ENCODE data around the gene EPHA4.

EPHA4 gene

DNA sequence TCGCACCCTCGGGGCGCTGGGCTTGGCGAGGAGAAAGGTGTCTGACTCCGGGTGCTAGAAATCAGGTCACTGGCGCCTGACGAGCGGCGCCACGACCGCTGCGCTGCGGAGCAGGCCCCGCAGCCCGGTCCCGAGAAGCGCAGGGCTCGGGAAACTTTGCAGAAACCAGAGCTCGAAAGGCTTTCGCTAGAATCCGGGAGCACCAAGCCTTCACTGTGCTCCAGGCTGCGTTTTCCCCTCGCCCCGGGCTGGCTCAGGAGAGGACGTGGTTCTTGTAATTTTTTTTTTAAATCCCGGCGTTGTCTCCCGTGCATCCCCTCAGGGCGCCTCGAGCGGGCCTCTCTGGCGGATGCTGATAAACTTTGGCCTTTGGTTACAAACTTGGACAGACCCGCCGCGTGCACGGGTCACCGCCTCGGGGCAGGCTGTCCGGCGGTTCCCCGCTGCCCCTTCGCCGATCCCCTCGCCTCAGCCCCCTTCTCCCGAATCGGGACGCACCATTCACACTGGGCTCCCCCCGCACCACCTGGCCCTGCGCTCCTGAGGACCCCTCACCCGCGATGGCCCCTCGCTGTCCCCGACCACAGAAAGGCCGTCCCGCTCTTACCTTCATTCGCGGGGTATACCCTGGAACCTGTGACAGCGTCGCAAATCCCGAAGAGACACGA is 419 bp downstream of the EPHA4 start:
- DNase-seq (ENCODE audit: low read depth in 2 of 2), result no peak

DNA sequence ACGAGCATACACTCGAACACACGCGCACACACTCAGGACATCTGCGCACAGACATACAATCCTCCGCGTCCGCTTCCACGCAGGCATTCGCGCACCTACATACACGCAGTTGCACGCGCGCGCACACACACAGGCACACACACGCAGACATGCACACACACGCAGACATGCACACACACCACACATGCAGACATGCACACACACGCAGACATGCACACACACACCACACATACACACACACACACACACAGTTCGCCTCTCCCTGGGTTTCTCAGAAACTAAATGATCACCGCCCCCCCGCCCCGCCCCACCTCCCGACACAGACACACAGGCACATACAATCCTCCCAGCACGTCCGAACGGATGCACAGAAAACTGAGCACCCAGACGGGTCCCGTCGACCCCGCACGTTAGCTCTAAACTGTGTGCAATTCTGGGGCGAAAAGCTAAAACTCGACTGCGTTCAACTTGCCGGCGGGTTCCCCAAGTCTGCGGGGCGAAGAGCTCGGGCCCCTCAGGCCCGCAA is 1.0 kb downstream of the EPHA4 start:
- no peak for DNase-seq (ENCODE audit: low read depth in 2 of 2)

DNA sequence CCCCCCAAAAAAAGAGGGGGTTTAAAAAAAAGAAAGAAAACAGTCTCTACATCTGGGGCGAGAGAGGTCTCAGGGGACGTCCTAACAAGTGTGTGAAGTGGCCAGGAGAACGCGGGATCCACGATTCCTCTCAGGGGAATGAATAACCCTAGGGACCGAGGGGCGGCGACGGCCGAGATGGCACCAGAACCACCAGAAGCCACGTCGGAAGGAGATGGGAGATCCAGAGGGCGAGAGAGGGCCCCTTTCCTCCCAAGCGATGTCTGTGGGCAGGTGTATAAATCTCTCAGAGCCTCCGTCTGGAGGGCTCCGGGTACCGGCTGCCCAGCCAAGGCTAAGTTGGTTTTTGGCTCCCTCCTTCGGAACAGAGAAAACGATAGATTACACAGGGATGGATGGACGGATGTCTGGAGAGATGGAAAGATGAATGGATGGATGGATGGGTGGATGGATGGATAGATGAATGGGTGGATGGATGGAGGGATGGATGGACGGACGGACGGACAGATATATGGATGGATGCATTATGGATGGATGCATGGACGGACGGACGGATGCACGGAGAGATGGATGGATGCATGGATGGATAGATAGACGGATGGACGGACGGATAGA is 1.7 kb downstream of the EPHA4 start:
- no peak for DNase-seq (ENCODE audit: low read depth in 2 of 2)

DNA sequence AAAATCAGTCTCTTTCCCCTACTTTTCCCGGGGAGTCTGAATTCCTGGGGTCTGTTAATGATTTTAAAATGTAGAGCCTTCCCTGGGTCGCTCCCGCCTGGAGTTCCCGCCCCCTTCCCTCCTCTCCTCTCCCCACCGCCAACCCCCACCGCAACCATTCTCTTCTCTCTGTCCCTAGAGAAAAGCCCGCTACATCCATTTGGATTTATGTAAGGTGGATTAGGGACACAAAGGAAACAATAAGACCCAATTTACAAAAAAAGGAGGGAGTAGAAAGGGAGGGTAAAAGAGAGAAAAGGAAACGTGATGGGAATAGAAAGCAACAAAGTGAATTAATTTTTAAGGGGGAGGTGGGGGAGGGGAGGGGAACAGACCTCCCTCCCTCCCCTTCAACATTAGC is 2.2 kb downstream of the EPHA4 start:
- no peak for DNase-seq (ENCODE audit: low read depth in 2 of 2)

DNA sequence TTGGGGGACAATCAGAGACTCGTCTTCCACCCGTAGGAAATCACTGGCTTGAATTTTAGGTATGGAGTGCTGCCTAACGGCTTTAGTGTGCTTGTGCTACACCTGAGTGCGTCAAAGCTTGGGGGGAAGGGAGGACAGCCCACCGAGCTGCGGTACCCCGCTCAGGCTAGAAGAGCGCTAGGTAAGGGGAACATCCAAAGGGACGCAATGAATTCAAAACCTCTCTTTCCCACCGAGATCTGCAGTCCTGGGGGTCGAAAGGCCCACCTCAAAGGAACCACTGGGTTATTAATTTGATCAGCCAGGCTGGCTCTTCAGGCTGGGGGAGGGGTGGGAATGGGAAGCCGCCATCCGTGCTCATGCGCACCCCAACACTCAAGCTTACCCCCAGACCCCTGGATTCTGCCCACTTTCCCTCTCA is 2.7 kb downstream of the EPHA4 start:
- DNase-seq (ENCODE audit: low read depth in 2 of 2), result no peak

DNA sequence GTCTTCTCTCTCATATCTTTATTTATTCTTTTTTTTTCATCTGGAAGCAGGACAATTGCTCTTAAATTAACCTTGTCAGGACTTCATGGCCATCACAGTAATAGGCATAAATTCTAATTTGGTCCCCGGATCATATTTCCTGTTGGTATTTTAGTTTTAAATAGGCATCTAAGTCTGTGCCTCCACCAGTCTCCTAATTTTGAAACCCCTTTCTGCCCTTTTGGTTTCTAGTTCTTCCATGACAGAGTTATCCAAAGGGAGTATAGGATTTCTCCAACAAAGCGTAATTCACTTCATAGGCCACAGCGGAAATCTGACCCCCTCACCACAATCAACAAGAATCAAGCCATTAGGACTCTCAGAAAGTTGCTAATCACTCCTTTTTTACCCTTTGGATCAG is 3.8 kb downstream of the EPHA4 start:
- DNase-seq (ENCODE audit: low read depth in 2 of 2), result no peak

DNA sequence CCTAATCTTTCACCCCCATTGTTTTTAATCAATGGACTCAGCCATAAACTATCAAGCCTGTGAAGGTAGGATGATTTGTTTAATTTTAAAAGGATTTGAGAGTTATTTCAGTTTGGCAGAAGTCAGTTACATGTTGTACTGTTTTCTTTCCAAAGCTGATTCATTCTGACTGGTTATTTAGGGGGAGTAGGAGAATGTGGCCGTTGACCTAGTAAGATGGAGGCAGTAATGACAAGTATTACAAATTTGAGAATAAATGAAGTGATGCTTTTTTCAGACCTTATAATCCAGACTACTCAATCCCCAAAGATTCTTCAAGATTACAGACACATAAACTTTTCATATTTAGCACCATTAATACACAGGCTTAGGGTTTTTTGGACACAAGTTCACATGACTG is 4.3 kb downstream of the EPHA4 start:
- no peak for DNase-seq (ENCODE audit: low read depth in 2 of 2)

DNA sequence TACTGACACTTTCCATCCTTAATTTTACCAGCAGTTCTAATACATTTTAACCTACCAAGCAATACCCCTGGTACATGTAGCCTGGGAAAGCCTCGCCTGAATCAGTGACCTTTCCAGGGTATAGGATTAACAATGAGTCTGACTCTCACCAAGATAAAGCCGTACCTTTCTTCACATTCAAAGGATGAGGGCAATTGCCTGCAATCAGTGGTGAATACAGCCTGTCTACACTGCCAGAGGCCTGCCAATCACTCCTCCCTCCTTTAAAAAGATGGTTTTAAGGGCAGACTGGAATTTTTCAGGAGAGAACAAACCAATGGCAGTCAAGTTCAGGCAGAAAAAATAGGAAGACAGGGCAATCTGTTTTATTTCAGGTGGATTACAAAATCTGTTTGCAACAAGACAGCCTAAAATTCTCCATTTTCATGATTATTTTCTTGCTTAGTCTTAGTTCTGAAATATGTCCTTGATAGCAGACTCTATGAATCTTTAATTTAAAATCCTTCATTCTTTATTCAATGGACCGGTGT is 4.8 kb downstream of the EPHA4 start:
- no peak for DNase-seq (ENCODE audit: low read depth in 2 of 2)

DNA sequence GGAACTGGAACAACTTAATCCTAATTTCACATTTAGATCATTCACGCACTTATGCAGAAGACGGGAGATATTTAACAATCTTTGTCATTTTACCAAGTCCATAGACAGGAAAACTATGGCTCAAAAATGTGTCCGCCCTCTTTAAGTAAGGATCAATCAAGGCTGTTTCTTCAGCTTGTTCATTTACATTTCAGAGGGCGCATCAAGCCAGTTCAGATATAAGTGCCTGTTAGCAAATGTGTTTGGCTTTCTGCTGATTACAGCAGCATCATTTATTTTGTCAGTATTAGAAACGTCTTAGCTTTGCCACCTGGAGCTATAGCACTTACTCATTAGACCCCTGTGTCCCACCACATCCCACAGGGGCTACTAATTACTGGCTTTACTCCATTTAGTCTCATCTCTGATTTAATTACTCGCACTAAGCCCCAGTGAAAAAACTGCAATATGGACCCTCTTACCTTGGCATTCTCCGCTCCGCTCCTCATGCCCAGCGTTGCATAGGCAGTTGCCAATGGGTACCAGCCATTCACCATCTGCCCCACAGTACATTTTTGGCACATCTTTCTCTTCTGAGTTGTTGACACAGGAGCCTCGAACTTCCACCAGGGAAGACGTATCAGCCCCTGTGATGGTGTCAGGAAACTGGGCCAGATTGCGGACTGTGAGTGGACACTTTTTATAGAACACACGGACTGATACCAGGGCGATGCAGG is 8.7 kb downstream of the EPHA4 start:
- no peak for DNase-seq (ENCODE audit: low read depth in 2 of 2)

DNA sequence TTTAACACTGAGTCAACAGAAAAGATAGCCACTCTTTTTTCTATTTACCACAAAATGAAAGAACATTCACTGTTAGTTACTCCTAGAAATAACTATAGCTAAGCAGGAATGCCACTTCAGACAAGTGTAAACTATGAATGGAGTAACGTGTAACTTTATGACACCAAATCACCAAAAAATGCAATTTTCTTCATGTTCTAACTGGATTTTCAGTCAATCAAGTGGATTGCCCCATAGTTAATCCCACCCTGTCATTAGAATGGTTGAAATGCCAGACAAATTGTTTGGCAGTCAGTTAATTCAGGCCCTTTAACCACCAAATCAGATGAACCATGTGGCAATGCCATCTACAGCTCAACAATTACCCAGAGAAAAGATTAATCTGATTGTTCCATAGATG is 9.9 kb downstream of the EPHA4 start:
- no peak for DNase-seq (ENCODE audit: low read depth in 2 of 2)

DNA sequence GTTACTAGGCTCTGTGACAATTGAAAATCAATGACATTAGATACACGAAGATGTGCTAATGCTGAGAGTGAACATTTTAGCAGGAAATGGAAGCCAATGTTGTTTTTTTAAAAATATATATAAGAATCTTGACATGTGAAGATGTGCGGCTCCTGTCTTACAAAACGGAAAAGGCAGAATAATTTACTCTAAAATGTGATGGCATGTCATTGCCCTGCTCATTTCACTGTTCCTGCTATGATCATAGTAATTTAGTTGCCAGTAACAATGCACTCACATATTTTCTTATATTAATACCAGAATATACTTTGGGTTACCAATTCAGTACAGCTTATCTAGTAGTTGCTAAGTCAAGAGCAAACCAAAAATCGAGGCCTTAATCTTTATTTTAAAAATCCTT is 10.3 kb downstream of the EPHA4 start:
- no peak for DNase-seq (ENCODE audit: low read depth in 2 of 2)

DNA sequence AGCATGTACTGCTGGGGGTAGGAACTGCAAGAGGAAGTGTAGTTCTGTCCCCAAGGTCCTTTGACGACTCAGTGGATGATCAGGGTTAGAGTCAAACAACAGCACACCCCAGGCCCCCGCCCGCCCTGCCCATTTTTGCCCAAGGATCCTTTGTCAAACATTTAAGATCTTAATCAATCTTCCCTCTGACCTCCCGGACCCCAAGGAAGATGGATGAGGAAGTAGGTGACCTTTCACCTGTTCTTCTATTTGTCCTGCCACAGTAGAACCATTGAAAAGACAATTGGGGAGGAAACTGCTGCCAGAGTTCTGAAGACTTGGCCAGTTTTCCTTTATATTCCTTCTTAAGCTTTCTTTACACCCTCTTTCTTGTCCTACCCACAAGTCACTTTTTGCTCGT is 12.1 kb downstream of the EPHA4 start:
- no peak for DNase-seq (ENCODE audit: low read depth in 2 of 2)

DNA sequence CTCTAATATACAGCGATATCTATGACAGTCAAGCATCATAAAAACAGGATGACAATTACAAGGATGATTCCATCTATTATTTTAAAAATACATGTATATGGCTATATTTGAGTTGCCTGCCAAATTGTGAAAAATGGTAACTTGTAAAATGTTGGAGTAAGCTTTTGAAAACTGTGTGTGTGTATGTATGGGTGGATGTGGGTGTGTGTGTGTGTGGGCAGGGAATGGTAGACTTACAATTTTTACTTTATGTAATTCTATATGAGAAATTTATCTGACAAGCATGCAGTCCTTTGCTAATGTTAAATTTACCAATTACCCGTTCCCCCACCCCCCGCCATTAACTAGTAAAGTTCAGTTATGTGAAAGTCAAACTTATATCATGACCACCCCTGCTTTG is 14.0 kb downstream of the EPHA4 start:
- DNase-seq (ENCODE audit: low read depth in 2 of 2), result no peak

DNA sequence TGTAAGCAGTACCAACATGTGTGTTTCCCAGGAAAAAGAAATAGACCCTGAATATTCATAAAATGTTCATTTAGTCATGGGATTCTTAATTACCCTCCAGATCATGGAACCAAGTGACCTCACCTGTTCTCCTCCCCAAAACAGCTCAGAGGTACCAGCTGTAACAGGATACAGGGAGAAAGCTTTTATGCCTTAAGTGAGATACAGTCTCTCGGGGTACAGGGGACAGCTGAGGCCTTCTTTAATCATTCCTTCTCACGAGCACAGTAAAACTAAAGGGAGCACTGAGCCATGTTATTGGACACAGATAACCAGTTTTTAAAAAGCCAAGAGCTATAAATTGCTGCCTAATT is 16.6 kb downstream of the EPHA4 start:
- DNase-seq (ENCODE audit: low read depth in 2 of 2), result no peak

DNA sequence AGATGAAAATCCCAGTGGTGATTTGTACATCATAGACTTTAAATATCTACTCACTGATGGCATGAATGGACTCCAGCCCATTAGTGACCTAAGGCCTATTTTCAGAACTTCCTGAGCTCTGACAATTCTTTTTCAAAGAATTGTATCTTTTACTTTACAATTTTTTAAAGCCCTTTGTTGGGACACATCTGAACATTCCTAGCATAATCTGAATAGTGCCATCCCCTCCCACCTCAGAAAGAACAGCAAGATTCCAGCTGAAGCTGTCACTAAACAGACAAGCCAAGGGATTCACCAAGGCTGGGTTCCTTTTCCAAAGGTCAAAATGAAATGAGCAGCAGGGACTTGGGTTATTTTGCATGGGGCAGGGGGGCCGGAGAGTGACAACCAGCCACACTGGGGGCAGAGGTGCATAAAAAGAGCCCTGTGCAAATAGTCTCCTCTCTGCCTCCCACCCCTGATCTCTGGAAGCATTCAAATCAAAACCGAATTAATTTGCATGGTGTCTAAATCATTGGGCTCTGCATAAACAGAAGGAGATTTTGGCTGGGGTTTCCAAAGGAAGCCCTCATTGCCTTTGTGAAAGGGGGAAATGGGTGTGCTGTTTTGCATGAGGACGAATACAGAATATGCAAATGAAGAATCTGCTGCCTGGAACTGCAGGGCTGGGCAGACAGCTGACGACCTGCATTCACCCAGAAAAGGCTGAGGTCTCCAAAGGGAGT is 17.2 kb downstream of the EPHA4 start:
- DNase-seq (ENCODE audit: low read depth in 2 of 2), result no peak

DNA sequence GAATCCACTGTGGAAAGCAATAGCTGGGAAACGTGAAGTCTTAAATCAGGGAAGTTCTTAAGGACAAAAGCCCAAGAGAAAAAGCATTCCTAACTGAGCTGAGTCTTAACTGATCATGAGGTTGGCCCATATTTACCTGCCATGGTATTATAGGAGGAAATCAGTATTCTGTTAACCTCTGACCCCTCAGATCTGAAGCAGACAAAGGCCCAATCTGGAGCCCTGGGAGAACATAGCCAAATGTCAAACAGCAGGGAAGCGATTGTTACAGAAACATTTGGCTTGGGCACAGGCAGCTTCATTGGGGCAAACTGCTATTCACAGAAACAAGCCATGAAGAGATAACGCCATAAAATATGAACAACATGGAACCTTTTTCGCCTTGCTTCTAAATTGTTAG is 18.8 kb downstream of the EPHA4 start:
- no peak for DNase-seq (ENCODE audit: low read depth in 2 of 2)

DNA sequence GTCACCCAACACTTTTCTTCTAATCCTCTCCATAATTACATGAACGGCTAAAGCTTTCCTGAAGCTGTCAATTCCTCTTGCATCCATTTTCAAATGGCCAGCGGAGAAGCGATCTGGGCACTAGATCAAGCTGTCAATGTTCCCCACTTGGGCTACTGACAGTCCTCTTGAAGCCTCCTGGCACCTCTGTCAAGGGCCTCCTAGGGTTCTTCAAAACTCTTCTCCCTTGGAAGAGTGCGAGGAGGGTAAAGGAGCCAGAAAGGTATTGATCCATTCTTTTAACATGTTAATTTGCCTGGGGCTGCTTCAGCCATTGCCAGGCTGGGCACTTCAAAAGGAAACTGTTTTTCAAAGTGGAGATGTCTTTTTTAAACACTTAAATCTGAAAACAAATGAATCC is 19.8 kb downstream of the EPHA4 start:
- DNase-seq (ENCODE audit: low read depth in 2 of 2), result no peak

DNA sequence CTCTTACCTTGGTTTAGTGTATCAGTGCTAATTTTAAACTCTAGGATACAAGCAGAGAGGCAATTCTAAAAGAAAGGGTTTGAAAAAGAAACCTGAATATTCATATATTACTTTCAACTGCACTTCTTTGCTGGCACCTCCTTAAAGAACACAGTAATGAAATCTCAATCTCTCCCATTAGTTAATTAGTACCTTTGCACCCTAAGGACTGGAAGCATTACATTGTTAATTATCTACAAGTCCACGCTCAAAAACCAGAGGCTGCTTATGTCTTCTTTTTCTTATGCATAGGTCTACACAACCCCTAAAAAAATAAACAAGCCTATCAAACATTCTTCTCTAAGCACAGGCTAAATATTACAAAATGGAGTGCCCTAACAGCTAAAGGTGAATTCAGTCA is 20.2 kb downstream of the EPHA4 start:
- DNase-seq (ENCODE audit: low read depth in 2 of 2), result no peak

DNA sequence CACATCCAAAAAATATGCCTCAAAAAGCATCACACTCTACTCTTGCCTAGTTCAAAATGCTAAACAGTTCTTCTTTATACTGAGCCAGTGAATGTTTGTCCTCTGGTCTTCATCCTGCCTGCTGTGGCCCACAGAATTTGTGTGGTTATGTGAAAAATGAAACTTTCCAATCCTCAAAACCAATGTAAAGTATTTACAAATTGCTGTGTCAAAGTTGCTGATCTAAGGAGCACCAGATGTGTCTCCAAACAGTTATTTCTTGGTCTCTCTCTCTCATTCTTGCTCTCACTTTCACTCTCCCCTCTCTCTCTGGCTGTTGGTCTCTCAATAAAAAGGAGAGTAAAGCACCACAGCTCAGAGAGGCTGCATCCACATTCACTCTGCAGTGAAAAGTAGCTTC is 23.0 kb downstream of the EPHA4 start:
- DNase-seq (ENCODE audit: low read depth in 2 of 2), result no peak

DNA sequence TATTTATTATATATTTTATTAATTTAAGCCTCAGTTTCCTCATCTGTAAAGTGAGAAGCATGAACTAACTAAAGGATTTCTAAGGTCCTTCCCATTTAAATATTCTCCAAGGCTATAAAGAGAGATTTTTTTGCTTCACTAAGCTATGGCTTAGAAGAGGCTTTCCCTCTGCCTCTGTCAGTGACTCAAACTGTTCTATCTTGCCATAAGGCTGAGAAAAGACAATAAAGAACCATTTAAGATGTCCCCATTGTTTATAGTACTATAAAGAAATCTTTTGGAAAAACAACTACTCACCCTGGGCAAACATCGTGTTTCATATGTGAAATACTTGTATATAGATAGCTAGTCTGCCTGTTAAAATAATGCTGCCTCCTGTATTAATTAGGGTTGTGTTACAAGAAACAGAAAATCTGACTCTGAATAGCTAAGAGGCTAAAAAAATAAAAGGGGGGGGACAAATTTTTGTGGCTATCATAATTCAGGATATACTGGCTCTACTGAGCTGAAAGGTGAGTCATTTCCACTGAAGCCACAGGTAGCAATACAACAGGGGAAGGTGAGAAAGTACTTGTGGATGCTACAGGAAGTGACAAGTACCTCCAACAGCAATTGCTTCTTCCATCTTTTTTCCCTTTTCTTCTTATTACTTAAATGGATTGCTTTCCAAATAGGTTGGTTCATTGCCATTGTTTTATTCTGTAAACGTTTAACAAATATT is 25.4 kb downstream of the EPHA4 start:
- DNase-seq (ENCODE audit: low read depth in 2 of 2), result no peak

DNA sequence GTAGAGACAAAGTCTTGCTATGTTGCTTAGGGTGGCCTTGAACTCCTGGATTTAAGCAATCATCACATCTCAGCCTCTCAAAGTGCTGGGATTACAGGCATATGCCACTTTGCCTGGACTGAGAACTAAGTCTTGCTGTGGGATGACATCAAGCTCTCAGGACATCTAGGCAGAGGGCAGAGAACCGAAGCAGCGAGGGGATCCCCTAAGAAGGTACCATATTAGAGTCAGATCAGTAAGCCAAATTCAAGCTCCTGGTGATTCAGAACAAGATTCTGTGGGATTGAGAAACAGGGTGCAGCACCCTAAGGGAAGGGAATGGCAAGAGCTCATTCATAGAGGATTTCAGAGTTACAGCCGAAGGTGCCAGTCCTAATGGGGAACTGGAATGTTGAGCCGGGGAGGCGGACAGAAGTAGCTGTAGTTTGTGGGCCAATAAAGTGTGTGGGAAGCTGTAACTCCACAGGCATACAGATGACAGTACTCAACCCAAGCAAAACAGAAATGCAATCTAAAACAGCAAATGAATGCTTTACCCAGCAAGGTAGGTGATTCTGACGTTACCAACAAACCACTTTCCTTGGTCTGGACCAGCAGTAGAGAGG is 30.9 kb downstream of the EPHA4 start:
- no peak for DNase-seq (ENCODE audit: low read depth in 2 of 2)
